GM18499 (cell line): ENCODE data around the gene ZNF518B.

ENCODE experiments used
- ATAC-seq: cut with Tn5 transposase; IDR thresholded peaks from one replicate; pipeline ENCODE4 v1.9.1; 2021; ENCODE audit warnings: moderate number of reproducible peaks; ENCODE audit not compliant: insufficient read depth, unreplicated experiment

ZNF518B gene

GRCh38 chr4:10457255-10457801 is at the start of gene ZNF518B:
Gene ZNF518B, minus strand, starts transcription at chr4:10457426. Its CDS starts 11,098 bp downstream, at chr4:10446328.
- ATAC-seq = peak; percentile 49

DNA sequence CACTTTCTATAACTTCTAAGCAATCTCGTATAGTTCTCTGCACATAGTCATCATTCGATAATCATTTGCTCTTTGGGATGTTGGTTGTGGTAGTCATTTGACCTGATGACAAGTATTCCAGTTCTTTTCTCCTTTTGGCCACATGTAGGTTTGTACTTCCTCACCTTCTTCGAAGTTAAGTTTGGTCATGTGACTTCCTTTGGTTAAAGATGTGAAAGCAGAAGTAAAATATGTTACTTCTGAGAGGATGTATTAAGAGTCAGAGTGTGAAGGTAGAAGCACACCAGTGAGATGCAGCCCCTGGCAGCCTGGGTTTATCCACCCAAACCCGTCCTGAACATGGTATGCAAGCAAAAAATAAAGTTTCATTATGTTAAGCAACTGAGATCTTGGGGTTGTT is 48.9 kb upstream of the ZNF518B start:
- no peak for ATAC-seq

DNA sequence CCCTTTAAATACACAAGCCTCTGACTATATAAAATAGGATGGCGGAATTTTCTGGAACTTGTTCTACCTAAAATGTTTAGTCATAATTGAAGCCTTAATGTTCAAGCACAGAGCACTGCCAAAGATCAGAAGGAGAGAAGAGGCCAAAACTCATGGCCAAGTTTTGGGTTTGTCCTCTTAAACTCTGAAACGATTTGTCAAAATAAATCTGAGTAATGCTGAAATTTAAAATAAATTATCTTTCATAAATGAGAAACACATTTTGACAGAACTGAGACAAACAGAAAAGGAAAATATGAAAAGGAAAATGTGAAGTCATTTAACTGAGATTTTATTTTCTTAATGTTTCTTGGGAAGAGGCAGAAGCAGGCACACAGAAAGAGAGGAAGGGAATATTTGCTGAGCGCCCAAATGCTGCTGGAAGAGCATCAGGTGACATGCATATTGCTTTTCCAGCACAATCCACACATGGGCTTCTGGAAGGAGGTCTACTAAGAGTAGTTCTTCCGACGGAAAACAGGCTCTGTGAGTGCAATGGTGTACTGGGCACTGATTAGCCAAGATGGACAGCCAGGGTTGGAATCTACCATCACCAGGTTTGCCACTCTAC is 47.4 kb upstream of the ZNF518B start:
- ATAC-seq = no peak

DNA sequence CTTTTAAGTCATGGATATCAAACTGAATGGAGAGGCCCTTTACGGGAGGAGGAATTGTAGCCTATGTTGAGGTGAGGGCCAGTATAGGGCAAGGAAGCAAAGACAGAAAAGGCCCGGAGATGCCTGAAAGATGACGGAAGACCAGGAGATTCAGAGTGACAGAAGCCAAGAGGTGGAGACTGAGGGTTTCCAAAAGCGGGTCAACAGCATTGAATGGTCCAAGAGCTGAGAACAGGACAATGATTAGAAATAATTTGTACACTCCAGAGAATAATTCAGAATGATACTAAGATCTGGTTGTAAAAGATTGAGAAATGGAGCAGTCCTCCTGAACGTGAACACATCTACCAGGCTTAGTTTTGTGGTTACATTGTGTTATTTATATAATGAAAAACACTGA is 45.5 kb upstream of the ZNF518B start:
- ATAC-seq = no peak

DNA sequence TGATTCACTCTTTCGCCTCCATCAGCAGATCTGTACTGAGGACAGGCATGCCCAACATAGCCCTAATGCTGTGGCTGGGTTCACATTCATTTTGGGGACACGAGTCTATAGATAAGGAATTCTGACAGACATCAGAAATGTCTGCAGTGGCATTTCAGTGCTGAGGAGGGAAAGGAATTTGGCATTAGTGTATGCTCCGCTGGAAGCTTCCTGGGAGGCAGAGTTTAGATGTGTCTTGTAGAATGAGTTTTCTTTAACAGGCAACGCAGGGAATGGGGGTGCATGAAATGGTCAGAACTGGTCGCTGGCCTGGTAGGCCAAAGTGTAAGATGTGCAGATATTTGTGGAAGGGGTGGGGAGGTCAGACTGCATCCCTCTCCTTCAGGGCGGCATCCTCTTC is 43.5 kb upstream of the ZNF518B start:
- no peak for ATAC-seq

DNA sequence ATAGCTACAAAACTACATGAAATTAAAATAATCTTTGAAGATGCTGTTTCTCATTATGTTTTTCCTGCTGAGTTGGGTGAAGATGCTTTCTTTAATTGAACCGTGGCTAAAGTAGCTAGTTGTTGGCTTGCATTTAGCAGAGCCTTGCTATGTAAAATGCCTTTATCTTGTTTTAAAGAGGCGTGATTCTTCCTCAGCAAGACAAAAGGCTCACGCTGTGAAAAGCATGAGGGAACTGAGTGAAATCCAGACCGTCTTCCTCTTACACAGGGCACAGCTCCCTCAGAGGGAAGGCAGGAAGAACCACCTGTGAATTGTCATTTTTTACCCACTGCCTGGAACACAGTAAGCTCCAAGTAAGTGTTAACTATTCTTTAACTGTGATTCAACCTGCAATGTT is 39.0 kb upstream of the ZNF518B start:
- no peak for ATAC-seq

DNA sequence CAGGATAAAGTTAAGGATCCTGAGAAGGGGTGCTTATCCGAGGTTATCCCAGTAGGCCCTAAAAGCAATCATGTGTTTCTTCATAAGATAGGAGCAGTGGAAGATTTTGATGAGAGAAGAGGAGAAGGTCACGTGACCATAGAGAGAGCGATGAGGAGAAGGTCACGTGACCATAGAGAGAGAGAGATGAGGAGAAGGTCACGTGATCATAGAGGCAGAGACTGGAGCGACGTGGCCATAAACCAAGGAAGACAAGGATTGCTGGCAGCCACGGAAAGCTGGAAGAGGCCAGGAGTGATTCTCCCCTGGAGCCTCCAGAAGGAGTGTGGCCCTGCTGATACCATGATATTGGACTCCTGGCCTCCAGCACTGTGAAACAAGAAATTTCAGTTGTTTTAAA is 38.4 kb upstream of the ZNF518B start:
- ATAC-seq = no peak

DNA sequence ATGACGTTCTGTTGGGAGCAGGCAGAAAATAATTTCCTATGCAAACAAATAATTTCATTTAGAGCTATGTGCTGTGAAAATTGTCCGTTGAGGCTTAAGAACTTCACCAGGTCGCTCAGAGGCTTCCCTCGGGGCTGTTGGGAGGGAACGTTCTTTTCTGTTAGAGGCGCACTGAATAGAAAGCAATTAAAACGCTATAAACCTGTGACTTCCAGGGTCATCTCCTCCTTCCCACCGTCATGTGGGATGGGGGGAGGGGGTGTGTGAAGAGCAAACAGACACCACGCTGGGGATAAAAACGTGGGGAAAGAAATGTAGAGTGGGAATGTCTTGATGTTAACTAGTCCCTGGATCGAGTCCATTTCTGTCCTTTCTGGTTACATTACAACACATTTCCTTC is 35.2 kb upstream of the ZNF518B start:
- ATAC-seq = no peak

- no peak for ATAC-seq
These were observed 34.2 kb upstream of the ZNF518B start for GRCh38 chr4:10491401-10491800.

DNA sequence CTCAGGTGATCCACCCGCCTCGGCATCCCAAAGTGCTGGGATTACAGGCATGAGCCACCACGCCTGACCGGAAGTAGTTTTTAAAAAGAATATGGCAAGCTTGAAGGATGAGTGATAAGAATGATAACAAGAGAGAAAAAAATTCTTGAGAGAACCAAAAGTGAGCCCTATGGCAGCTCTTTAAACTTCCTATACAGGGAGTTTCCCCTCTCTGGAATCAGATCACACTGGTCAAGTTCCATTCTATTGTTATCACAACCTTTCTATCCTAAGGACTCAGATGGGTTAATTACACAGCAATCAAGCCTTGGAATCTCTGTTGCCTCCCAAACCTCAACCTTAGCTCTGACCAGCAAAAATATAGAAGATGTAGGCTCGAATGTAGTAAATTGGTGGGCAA is 33.8 kb upstream of the ZNF518B start:
- no peak for ATAC-seq

DNA sequence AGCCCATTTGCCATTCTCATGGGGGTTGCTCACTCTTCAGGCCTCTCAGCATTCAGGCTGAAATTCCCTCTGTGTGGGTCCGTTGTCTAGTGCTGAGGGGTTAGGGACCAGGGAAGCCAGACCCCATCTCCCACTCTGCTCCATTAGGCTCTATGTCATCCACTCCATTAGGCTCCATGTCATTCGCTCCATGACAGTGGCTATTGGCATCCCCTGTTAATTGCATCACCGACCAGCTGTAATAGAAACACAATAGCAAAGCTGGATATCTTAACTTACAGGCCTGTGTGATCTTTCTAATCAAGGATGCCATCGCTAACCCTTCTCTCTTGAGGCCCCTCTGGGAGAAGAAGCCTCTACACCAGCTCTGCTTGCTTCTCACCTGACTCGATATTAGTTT is 25.7 kb upstream of the ZNF518B start:
- ATAC-seq = no peak

- ATAC-seq = no peak
These were observed 23.4 kb upstream of the ZNF518B start for GRCh38 chr4:10480616-10481015.

GRCh38 chr4:10478621-10479020 is 21.4 kb upstream of the ZNF518B start:
- no peak for ATAC-seq

DNA sequence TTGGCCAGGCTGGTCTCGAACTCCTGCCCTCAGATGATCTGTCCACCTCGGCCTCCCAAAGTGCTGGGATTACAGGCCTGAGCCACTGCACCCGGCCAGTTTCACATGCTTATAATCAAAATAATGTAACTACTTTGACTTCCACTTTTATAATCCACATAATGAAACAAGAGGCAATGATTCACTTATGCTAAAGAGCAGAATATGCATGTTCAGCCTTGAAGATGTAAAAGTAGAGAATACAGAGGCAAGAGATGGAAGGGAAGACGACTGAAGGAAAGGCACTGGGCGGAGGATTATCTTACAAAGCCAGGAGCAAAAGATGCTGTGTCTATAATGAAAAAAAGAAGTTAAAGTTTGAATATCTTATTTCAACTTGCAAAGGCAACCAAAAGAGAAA is 13.3 kb upstream of the ZNF518B start:
- ATAC-seq = no peak

DNA sequence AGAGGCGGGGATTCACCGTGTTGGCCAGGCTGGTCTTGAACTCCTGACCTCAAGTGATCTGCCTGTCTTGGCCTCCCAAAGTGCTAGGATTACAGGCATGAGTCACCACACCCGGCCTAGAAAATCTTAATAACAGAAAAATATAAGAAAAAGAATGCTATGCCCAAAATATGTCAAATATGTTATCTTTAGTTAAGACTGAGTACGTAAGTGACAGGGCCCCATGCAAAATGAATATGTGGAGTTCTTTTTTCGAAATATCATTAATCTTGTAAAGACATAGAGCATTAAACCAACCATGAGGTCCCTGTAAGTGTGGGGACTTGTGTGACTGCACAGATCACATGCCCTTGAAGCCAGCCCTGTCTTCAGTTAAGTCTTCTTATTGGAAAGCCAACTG is 8.9 kb upstream of the ZNF518B start:
- no peak for ATAC-seq

- ATAC-seq = no peak
These were observed 5.7 kb upstream of the ZNF518B start for GRCh38 chr4:10462876-10463275.

GRCh38 chr4:10461850-10462400 is 4.7 kb upstream of the ZNF518B start:
- no peak for ATAC-seq

- ATAC-seq = peak; percentile 38
These were observed 4.0 kb upstream of the ZNF518B start for GRCh38 chr4:10461091-10461849.

GRCh38 chr4:10460313-10461047 is 3.3 kb upstream of the ZNF518B start:
- no peak for ATAC-seq

- ATAC-seq = no peak
These were observed 2.1 kb upstream of the ZNF518B start for GRCh38 chr4:10459305-10459704.

- ATAC-seq = no peak
These were observed 951 bp upstream of the ZNF518B start for GRCh38 chr4:10458177-10458576.
